Testis (tissue), 2 donors: ENCODE measurements around the gene IFIT2.

ENCODE experiments used
- POLR2A ChIP-seq: fragments of 450-650 bp; IDR thresholded peaks from one replicate; pipeline ENCODE4 v1.6.1; 2017; ENCODE audit warnings: antibody characterized with exemption, mild to moderate bottlenecking, moderate library complexity
- TF ChIP-seq, protein P1 (sequence below), 3 experiments: fragments of 450-650 bp in 2 of 3; fragments of 200-600 bp in 1 of 3; sonication (generic) in 1 of 3; IDR thresholded peaks; one replicate each; pipeline ENCODE4 v1.5.1; 2016 to 2019; ENCODE audit warnings: antibody characterized with exemption in 3 of 3, mild to moderate bottlenecking in 2 of 3, moderate library complexity in 1 of 3

DNA sequence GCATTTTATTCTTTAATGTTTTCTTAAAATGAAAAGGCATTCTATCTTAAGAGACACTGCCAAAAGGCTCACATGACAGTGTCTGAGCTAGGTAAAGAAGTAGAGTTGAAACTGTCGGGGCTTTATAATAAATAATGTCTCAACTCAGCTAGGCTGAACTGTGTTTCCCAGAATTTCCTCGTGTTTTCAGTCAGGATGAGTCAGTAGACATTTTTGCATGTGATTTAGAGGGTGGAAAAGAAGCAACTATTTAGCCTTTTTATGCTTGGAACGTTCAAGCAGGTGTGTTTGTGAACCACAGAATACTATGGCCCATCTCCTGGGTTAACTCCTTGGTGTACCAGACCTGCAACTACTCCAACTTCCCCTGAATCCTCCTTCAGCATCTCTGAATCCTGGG lies 26.9 kb upstream of the IFIT2 start:
- TF ChIP-seq, protein P1, sequence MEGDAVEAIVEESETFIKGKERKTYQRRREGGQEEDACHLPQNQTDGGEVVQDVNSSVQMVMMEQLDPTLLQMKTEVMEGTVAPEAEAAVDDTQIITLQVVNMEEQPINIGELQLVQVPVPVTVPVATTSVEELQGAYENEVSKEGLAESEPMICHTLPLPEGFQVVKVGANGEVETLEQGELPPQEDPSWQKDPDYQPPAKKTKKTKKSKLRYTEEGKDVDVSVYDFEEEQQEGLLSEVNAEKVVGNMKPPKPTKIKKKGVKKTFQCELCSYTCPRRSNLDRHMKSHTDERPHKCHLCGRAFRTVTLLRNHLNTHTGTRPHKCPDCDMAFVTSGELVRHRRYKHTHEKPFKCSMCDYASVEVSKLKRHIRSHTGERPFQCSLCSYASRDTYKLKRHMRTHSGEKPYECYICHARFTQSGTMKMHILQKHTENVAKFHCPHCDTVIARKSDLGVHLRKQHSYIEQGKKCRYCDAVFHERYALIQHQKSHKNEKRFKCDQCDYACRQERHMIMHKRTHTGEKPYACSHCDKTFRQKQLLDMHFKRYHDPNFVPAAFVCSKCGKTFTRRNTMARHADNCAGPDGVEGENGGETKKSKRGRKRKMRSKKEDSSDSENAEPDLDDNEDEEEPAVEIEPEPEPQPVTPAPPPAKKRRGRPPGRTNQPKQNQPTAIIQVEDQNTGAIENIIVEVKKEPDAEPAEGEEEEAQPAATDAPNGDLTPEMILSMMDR (IDR thresholded peaks at IDR 0.05), result no peak
- no peak for TF ChIP-seq POLR2A
